Activated T-helper 2 cell treated with anti-CD3 and anti-CD28 coated beads, Interferon-gamma antibody, Interleukin-2, Interleukin-4, amounts not matched to agents 10 μg/mL and 5 μg/mL and 100 μg/mL, durations not matched to agents 14 hours and 24 hours and 36 hours (primary cell): Measurements from ENCODE around the gene RNF166. TPM values are rescaled to one million over a fixed set of nuclear protein-coding genes. Genes with fewer than 3 reads are reported as not detected.
A peak's percentile ranks its signal among the peaks of the same experiment; 100 is the strongest.

ENCODE experiments used
- DNase-seq: peaks from one replicate; pipeline ENCODE4 v3.0.0; 2021; ENCODE audit warnings: low spot score
- H3K27ac Mint-ChIP-seq: one replicate; pipeline ENCODE4 v1.8.0; 2021; ENCODE audit warnings: mixed read lengths
- H3K27me3 Mint-ChIP-seq: one replicate; pipeline ENCODE4 v1.8.0; 2021; ENCODE audit warnings: low read depth, mixed read lengths
- H3K36me3 Mint-ChIP-seq: one replicate; pipeline ENCODE4 v1.8.0; 2021; ENCODE audit warnings: low read depth, mixed read lengths
- H3K4me1 Mint-ChIP-seq: one replicate; pipeline ENCODE4 v1.8.0; 2021; ENCODE audit warnings: low read depth, mixed read lengths
- H3K4me3 Mint-ChIP-seq: one replicate; pipeline ENCODE4 v1.8.0; 2021; ENCODE audit warnings: low read depth, mild to moderate bottlenecking, moderate library complexity, mixed read lengths
- H3K9me3 Mint-ChIP-seq: one replicate; pipeline ENCODE4 v1.8.0; 2021; ENCODE audit warnings: mixed read lengths
- intact Hi-C: fragments of 100-400 bp; cut with micrococcal nuclease; formaldehyde crosslinking; loops from one replicate; pipeline ENCODE4 v1.15.1; 2023
- total RNA-seq: library from RNA; stranded (reverse); gene quantifications from 2 replicates; pipeline ENCODE4 v1.2.3, GENCODE V29; 2022

RNF166 gene
- 39.9 and 52.1 TPM in 2 replicates for total RNA-seq

- Mint-ChIP-seq H3K27ac (peak within 1 kb of the TSS; percentile 67), H3K36me3 (peaks cover 7% of the 10 kb centered on the region), H3K27me3 (no peaks in the 10 kb centered on the region), H3K4me3 (peak within 1 kb of the TSS; percentile 87), H3K4me1 (peaks cover 41% of the 10 kb centered on the region), H3K9me3 (no peaks in the 10 kb centered on the region)
- peak; percentile 89 for DNase-seq
- intact Hi-C loops, result loop anchor here (1.0 to 2.0 kb wide), 3 partner anchors 30 to 75 kb away; partner anchors contain the start of gene MVD
Observed at GRCh38 chr16:88706229-88706964, at the start of gene RNF166, which contains the start of gene CTU2. Gene RNF166 (minus strand): TSS chr16:88706408. CDS start chr16:88706325, 83 bp downstream. Gene CTU2 (plus strand): TSS chr16:88706503. CDS start chr16:88706531, 28 bp downstream.

- DNase-seq, result no peak
- Mint-ChIP-seq H3K27ac (no peak overlapping the region), H3K4me3 (no peak overlapping the region), H3K27me3 (no peaks in the 10 kb centered on the region), H3K4me1 (peaks cover 8% of the 10 kb centered on the region), H3K36me3 (no peaks in the 10 kb centered on the region), H3K9me3 (no peaks in the 10 kb centered on the region)
- intact Hi-C loops, result no loop called here
Observed at GRCh38 chr16:88754912-88755744, 48.9 kb upstream of the RNF166 start.

- Mint-ChIP-seq H3K4me3 (no peak overlapping the region), H3K9me3 (no peaks in the 10 kb centered on the region), H3K4me1 (peaks cover 5% of the 10 kb centered on the region), H3K27ac (no peak overlapping the region), H3K36me3 (no peaks in the 10 kb centered on the region), H3K27me3 (no peaks in the 10 kb centered on the region)
- DNase-seq, result no peak
- intact Hi-C loops, result no loop called here
Observed at GRCh38 chr16:88754109-88754911, 48.1 kb upstream of the RNF166 start.

- H3K4me3 Mint-ChIP-seq, result no peak overlapping the region
- no peak overlapping the region for H3K27ac Mint-ChIP-seq
- no peak for DNase-seq
- no peaks in the 10 kb centered on the region for H3K36me3 Mint-ChIP-seq
- intact Hi-C loops, result no loop called here
- H3K27me3 Mint-ChIP-seq, result no peaks in the 10 kb centered on the region
- H3K9me3 Mint-ChIP-seq, result no peaks in the 10 kb centered on the region
- H3K4me1 Mint-ChIP-seq, result peaks cover 3% of the 10 kb centered on the region
Observed at GRCh38 chr16:88753602-88754001, 47.4 kb upstream of the RNF166 start.

GRCh38 chr16:88753191-88753590, 47.0 kb upstream of the RNF166 start:
- DNase-seq, result no peak
- no peak overlapping the region for H3K4me3 Mint-ChIP-seq
- no peak overlapping the region for H3K27ac Mint-ChIP-seq
- intact Hi-C loops, result no loop called here
- no peaks in the 10 kb centered on the region for H3K27me3 Mint-ChIP-seq
- peaks cover 3% of the 10 kb centered on the region for H3K4me1 Mint-ChIP-seq
- H3K9me3 Mint-ChIP-seq, result no peaks in the 10 kb centered on the region
- peaks cover under 1% of the 10 kb centered on the region for H3K36me3 Mint-ChIP-seq

GRCh38 chr16:88752386-88753002, 46.3 kb upstream of the RNF166 start:
- Mint-ChIP-seq H3K36me3 (peaks cover 4% of the 10 kb centered on the region), H3K4me3 (no peak overlapping the region), H3K27ac (no peak overlapping the region), H3K27me3 (no peaks in the 10 kb centered on the region), H3K4me1 (peaks cover 2% of the 10 kb centered on the region), H3K9me3 (no peaks in the 10 kb centered on the region)
- intact Hi-C loops, result no loop called here
- DNase-seq, result no peak

- Mint-ChIP-seq H3K4me1 (peaks cover 4% of the 10 kb centered on the region), H3K27ac (no peak overlapping the region), H3K36me3 (peaks cover 4% of the 10 kb centered on the region), H3K4me3 (no peak overlapping the region), H3K9me3 (no peaks in the 10 kb centered on the region), H3K27me3 (no peaks in the 10 kb centered on the region)
- intact Hi-C loops, result no loop called here
- DNase-seq, result no peak
Observed at GRCh38 chr16:88750854-88751253, 44.6 kb upstream of the RNF166 start.

GRCh38 chr16:88749358-88749757, 43.1 kb upstream of the RNF166 start:
- Mint-ChIP-seq H3K27me3 (no peaks in the 10 kb centered on the region), H3K36me3 (peaks cover 4% of the 10 kb centered on the region), H3K27ac (no peak overlapping the region), H3K4me3 (no peak overlapping the region), H3K4me1 (peaks cover 5% of the 10 kb centered on the region), H3K9me3 (no peaks in the 10 kb centered on the region)
- intact Hi-C loops, result no loop called here
- DNase-seq, result no peak

- intact Hi-C loops, result loop anchor here (1.0 kb wide), 1 partner anchor 33 kb away; no protein-coding TSS in a partner anchor
- H3K27ac Mint-ChIP-seq, result no peak overlapping the region
- no peak overlapping the region for H3K4me3 Mint-ChIP-seq
- H3K9me3 Mint-ChIP-seq, result no peaks in the 10 kb centered on the region
- H3K36me3 Mint-ChIP-seq, result peaks cover 4% of the 10 kb centered on the region
- no peak for DNase-seq
- no peaks in the 10 kb centered on the region for H3K27me3 Mint-ChIP-seq
- peaks cover 12% of the 10 kb centered on the region for H3K4me1 Mint-ChIP-seq
Observed at GRCh38 chr16:88748364-88748763, 42.2 kb upstream of the RNF166 start.

- Mint-ChIP-seq H3K4me1 (peaks cover 12% of the 10 kb centered on the region), H3K27me3 (no peaks in the 10 kb centered on the region), H3K9me3 (no peaks in the 10 kb centered on the region), H3K36me3 (peaks cover 4% of the 10 kb centered on the region), H3K4me3 (no peak overlapping the region), H3K27ac (no peak overlapping the region)
- no peak for DNase-seq
- intact Hi-C loops, result loop anchor here (1.0 kb wide), 1 partner anchor 34 kb away; no protein-coding TSS in a partner anchor
Observed at GRCh38 chr16:88747588-88748301, 41.5 kb upstream of the RNF166 start.

- no peak overlapping the region for H3K4me3 Mint-ChIP-seq
- no peaks in the 10 kb centered on the region for H3K27me3 Mint-ChIP-seq
- peaks cover 12% of the 10 kb centered on the region for H3K4me1 Mint-ChIP-seq
- intact Hi-C loops, result no loop called here
- no peak overlapping the region for H3K27ac Mint-ChIP-seq
- H3K9me3 Mint-ChIP-seq, result no peaks in the 10 kb centered on the region
- peaks cover 4% of the 10 kb centered on the region for H3K36me3 Mint-ChIP-seq
- no peak for DNase-seq
Observed at GRCh38 chr16:88746506-88746905, 40.3 kb upstream of the RNF166 start.
